NCI-H128 (cell line): ENCODE results near the gene COL23A1.

Experiments
- DNase-seq: peaks from one replicate; lab custom pipeline; 2025; ENCODE audit not compliant: unreplicated experiment; lab: John Stamatoyannopoulos, UW

The COL23A1 gene

GRCh38 chr5:178368716-178369300 is 221.4 kb downstream of the COL23A1 start:
- DNase-seq, result no peak

- DNase-seq, result no peak
Observed at GRCh38 chr5:178368274-178368673, 221.9 kb downstream of the COL23A1 start.

- no peak for DNase-seq
Observed at GRCh38 chr5:178367736-178368120, 222.5 kb downstream of the COL23A1 start.

- DNase-seq, result no peak
Observed at GRCh38 chr5:178366998-178367735, 223.0 kb downstream of the COL23A1 start.

- DNase-seq, result no peak
Observed at GRCh38 chr5:178365501-178366440, 224.4 kb downstream of the COL23A1 start.

- no peak for DNase-seq
Observed at GRCh38 chr5:178364326-178364675, 225.9 kb downstream of the COL23A1 start.

- DNase-seq, result no peak
Observed at GRCh38 chr5:178363501-178364325, 226.5 kb downstream of the COL23A1 start.

GRCh38 chr5:178361657-178362445 is 228.3 kb downstream of the COL23A1 start:
- no peak for DNase-seq

- no peak for DNase-seq
Observed at GRCh38 chr5:178360926-178361235, 229.3 kb downstream of the COL23A1 start.

GRCh38 chr5:178360222-178360925 is 229.8 kb downstream of the COL23A1 start:
- DNase-seq, result no peak

GRCh38 chr5:178359738-178360137 is 230.5 kb downstream of the COL23A1 start:
- DNase-seq, result no peak

GRCh38 chr5:178357678-178358077 is 232.5 kb downstream of the COL23A1 start:
- DNase-seq, result no peak

GRCh38 chr5:178357121-178357521 is 233.1 kb downstream of the COL23A1 start:
- DNase-seq, result no peak

GRCh38 chr5:178356431-178356872 is 233.7 kb downstream of the COL23A1 start:
- DNase-seq, result no peak

- no peak for DNase-seq
Observed at GRCh38 chr5:178355671-178356070, 234.5 kb downstream of the COL23A1 start.

- no peak for DNase-seq
Observed at GRCh38 chr5:178353461-178353860, 236.7 kb downstream of the COL23A1 start.

- no peak for DNase-seq
Observed at GRCh38 chr5:178352035-178352349, 238.2 kb downstream of the COL23A1 start.

- no peak for DNase-seq
Observed at GRCh38 chr5:178351221-178352034, 238.8 kb downstream of the COL23A1 start.
